ENCODE data around the gene RNF130. TPM values are rescaled to one million over a fixed set of nuclear protein-coding genes. Genes with fewer than 3 reads are reported as not detected.

The RNF130 gene
- total and polyA plus RNA-seq, 4 donors, result 75.9 to 123 (median 90.8) TPM

DNA sequence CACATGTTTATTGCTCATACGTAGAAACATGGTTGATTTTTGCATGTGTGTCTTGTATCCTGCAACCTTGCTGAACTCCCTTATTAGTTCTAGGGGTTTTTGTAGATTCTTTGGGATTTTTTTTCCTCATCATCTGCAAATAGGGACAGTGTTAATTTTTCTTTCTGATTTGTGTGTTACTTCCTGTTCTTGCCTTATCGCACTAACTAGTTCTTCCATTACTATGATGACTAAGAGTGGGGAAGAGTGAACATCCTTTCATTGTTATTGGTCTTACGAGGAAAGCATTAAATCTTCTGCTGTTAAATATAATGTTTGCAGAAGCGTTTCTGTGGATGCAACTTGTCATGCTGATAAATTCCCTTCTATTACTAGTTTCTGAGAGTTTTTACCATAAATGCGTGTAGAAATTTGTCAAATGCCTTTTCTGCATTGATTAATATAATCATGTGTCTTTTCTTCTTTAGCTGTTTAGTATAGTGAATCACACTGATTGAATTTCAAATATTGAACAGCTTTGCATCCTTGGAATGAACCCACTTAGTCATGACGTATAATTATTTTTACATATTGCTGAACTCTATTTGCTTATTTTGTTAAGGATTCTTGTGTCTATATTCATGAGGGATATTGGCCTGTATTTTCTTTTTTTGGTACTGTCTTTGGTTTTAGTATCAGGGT lies 32.1 kb upstream of the RNF130 start:
- no peak overlapping the region for H3K27ac ChIP-seq (ENCODE audit: low read depth in 1 of 2, low read length in 1 of 2)
- ATAC-seq (ENCODE audit: insufficient read depth, low FRiP score) (no peak), DNase-seq (no peak)
- no peak overlapping the region for H3K4me3 ChIP-seq
- H3K36me3 ChIP-seq (ENCODE audit: control insufficient read depth in 4 of 4, insufficient read depth in 4 of 4, low read length in 4 of 4), result no peaks in the 10 kb centered on the region
- no peak overlapping the region for H3K9ac ChIP-seq (ENCODE audit: insufficient read depth in 1 of 2, low read length in 2 of 2)
- H3K9me3 ChIP-seq (ENCODE audit: control insufficient read depth in 4 of 4, insufficient read depth in 3 of 4, low read length in 3 of 4), result peaks cover 0 to 7% (median 2%) of the 10 kb centered on the region in 4 donors
- TF ChIP-seq, protein P1, sequence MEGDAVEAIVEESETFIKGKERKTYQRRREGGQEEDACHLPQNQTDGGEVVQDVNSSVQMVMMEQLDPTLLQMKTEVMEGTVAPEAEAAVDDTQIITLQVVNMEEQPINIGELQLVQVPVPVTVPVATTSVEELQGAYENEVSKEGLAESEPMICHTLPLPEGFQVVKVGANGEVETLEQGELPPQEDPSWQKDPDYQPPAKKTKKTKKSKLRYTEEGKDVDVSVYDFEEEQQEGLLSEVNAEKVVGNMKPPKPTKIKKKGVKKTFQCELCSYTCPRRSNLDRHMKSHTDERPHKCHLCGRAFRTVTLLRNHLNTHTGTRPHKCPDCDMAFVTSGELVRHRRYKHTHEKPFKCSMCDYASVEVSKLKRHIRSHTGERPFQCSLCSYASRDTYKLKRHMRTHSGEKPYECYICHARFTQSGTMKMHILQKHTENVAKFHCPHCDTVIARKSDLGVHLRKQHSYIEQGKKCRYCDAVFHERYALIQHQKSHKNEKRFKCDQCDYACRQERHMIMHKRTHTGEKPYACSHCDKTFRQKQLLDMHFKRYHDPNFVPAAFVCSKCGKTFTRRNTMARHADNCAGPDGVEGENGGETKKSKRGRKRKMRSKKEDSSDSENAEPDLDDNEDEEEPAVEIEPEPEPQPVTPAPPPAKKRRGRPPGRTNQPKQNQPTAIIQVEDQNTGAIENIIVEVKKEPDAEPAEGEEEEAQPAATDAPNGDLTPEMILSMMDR (IDR thresholded peaks at IDR 0.05; ENCODE audit: control extremely low read depth, extremely low read depth), result no peak
- H3K4me1 ChIP-seq (ENCODE audit: control insufficient read depth in 5 of 5, insufficient read depth in 5 of 5, low read length in 5 of 5), result no peaks in the 10 kb centered on the region
- no peaks in the 10 kb centered on the region for H3K27me3 ChIP-seq (ENCODE audit: control insufficient read depth in 3 of 3, insufficient read depth in 3 of 3, low read length in 2 of 3)
- WGBS, 2 donors, result 72 to 81% methylated on average over 6 of the region's 6 CpGs

- no peak overlapping the region for H3K27ac ChIP-seq (ENCODE audit: low read depth in 1 of 2, low read length in 1 of 2)
- H3K9me3 ChIP-seq (ENCODE audit: control insufficient read depth in 4 of 4, insufficient read depth in 3 of 4, low read length in 3 of 4), result peaks cover 0 to 7% (median 2%) of the 10 kb centered on the region in 4 donors
- H3K27me3 ChIP-seq (ENCODE audit: control insufficient read depth in 3 of 3, insufficient read depth in 3 of 3, low read length in 2 of 3), result no peaks in the 10 kb centered on the region
- H3K9ac ChIP-seq (ENCODE audit: insufficient read depth in 1 of 2, low read length in 2 of 2), result no peak overlapping the region
- 86 to 91% methylated on average over 9 of the region's 9 CpGs for WGBS, 2 donors
- no peak overlapping the region for H3K4me3 ChIP-seq
- DNase-seq, result no peak
- TF ChIP-seq, protein P1 (IDR thresholded peaks at IDR 0.05; ENCODE audit: control extremely low read depth, extremely low read depth), result no peak
- ATAC-seq (ENCODE audit: insufficient read depth, low FRiP score), result no peak
- no peaks in the 10 kb centered on the region for H3K36me3 ChIP-seq (ENCODE audit: control insufficient read depth in 4 of 4, insufficient read depth in 4 of 4, low read length in 4 of 4)
- H3K4me1 ChIP-seq (ENCODE audit: control insufficient read depth in 5 of 5, insufficient read depth in 5 of 5, low read length in 5 of 5), result no peaks in the 10 kb centered on the region
Measured at GRCh38 chr5:180102636-180103035, 31.1 kb upstream of the RNF130 start.

DNA sequence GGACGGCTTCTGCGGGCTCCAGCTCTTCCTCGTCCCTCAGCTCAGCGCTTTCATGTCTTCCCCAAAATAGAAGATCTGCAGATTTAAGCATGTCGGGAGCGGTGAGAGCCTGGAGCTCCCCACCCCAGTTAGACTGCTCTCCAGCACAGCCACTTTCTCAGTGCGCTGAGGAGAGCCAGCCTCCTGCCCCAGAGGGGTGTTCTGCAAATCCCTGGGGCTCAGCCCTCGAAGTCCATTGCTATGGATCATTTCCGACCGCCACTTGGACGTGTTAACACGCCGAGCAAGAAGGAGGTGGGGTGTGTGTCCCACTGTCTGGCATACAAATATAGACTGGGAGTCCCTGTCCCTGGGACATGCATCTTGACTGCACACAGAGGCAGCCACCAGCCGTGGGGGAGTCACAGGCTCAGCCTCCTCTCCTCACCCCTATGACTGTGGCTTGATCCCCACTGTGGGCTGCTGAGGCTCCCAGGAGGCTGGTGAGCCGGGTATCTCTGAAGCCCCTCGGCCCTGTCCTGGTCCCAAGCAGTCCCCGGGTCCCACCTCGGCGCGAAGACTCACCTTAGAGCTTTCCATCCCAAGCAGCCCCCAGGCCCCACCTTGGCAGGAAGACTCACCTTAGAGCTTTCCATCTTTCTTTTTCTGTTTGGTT lies 30.0 kb upstream of the RNF130 start:
- no peak overlapping the region for H3K4me3 ChIP-seq
- no peak for ATAC-seq (ENCODE audit: insufficient read depth, low FRiP score)
- TF ChIP-seq, protein P1 (IDR thresholded peaks at IDR 0.05; ENCODE audit: control extremely low read depth, extremely low read depth), result no peak
- H3K27ac ChIP-seq (ENCODE audit: low read depth in 1 of 2, low read length in 1 of 2), result no peak overlapping the region
- DNase-seq, result no peak
- H3K36me3 ChIP-seq (ENCODE audit: control insufficient read depth in 4 of 4, insufficient read depth in 4 of 4, low read length in 4 of 4), result no peaks in the 10 kb centered on the region
- 90 to 92% methylated on average over 20 of the region's 20 CpGs for WGBS, 2 donors
- H3K9me3 ChIP-seq (ENCODE audit: control insufficient read depth in 4 of 4, insufficient read depth in 3 of 4, low read length in 3 of 4), result peaks cover 0 to 7% (median under 1%) of the 10 kb centered on the region in 4 donors
- no peak overlapping the region for H3K9ac ChIP-seq (ENCODE audit: insufficient read depth in 1 of 2, low read length in 2 of 2)
- no peaks in the 10 kb centered on the region for H3K4me1 ChIP-seq (ENCODE audit: control insufficient read depth in 5 of 5, insufficient read depth in 5 of 5, low read length in 5 of 5)
- no peaks in the 10 kb centered on the region for H3K27me3 ChIP-seq (ENCODE audit: control insufficient read depth in 3 of 3, insufficient read depth in 3 of 3, low read length in 2 of 3)
